Measurements from ENCODE around the gene RECQL5. TPM values are rescaled to one million over a fixed set of nuclear protein-coding genes. Genes with fewer than 3 reads are reported as not detected.

The RECQL5 gene
- total and polyA plus RNA-seq, 2 of the 8 experiments (the other 6 are each of a cell fraction or from before 2014, with no cell fraction given) = 15.1 to 41.1 TPM

- peak; percentile 16 for TF ChIP-seq ASH2L (IDR thresholded peaks at IDR 0.05; ENCODE audit: low read length)
- TF ChIP-seq KDM1A (IDR thresholded peaks at IDR 0.05; ENCODE audit: borderline replicate concordance, low read length) = no peak
- TF ChIP-seq POLR2A (IDR thresholded peaks at IDR 0.05; ENCODE audit: control extremely low read depth in 1 of 2, low read depth in 2 of 2, low read length in 2 of 2) = no peak
- TF ChIP-seq SP1 (IDR thresholded peaks at IDR 0.05; ENCODE audit: low read depth, low read length) = no peak
- no peak for TF ChIP-seq HDAC6 (IDR thresholded peaks at IDR 0.05; ENCODE audit: low read depth, low read length)
- peak; percentile 25; the same call in 1 of the 2 replicates for TF ChIP-seq TAF1 (IDR thresholded peaks at IDR 0.05; ENCODE audit: low read depth, low read length)
- TF ChIP-seq RBBP5 (IDR thresholded peaks at IDR 0.05; ENCODE audit: borderline replicate concordance, low read depth, low read length) = 0 out of 2 replicates have a peak, but pooled peaks have one; percentile 51
- TF ChIP-seq EZH2 (IDR thresholded peaks at IDR 0.05; ENCODE audit: low read depth, low read length, severe bottlenecking) = no peak
Measured at GRCh38 chr17:75588596-75589011, 78.3 kb downstream of the RECQL5 start (continued).

Measured in H1 (cell line).